OCI-LY3 (cell line): ENCODE measurements around the gene HLA-DQA1.

ENCODE experiments used
- H2AFZ ChIP-seq: fragments of 200-600, 300-600 bp; shearing (Covaris generic); 2 replicates; pipeline ENCODE4 v1.6.0; 2014; ENCODE audit warnings: antibody characterized with exemption, low read depth, low read length
- H3K27ac ChIP-seq: fragments of 200-600, 300-600 bp; sonication (generic); 2 replicates; pipeline ENCODE4 v1.5.1; 2014; ENCODE audit warnings: mild to moderate bottlenecking, low read length, moderate library complexity, mixed read lengths
- H3K27me3 ChIP-seq: fragments of 200-600, 300-600 bp; sonication (generic); 2 replicates; pipeline ENCODE4 v1.6.1; 2014; ENCODE audit warnings: low read depth, low read length, mixed read lengths
- H3K36me3 ChIP-seq: fragments of 200-600, 300-600 bp; sonication (generic); replicated peaks from 2 replicates; pipeline ENCODE3; 2014; ENCODE audit warnings: low read depth, low read length, mixed read lengths
- H3K4me1 ChIP-seq: fragments of 300-600, 200-600 bp; sonication (generic); 2 replicates; pipeline ENCODE4 v1.6.1; 2014; ENCODE audit warnings: low read length, mixed read lengths
- H3K4me2 ChIP-seq: fragments of 200-600, 300-600 bp; sonication (generic); 2 replicates; pipeline ENCODE4 v1.6.1; 2014; ENCODE audit warnings: low read length, mixed read lengths
- H3K4me3 ChIP-seq: fragments of 300-600, 200-600 bp; sonication (generic); 2 replicates; pipeline ENCODE4 v1.5.1; 2014; ENCODE audit warnings: antibody characterized with exemption, mild to moderate bottlenecking, low read length, moderate library complexity
- H3K79me2 ChIP-seq: fragments of 300-600, 200-600 bp; shearing (Covaris generic); 2 replicates; pipeline ENCODE4 v1.6.1; 2014; ENCODE audit warnings: mild to moderate bottlenecking, low read length, mixed read lengths
- H3K9ac ChIP-seq: fragments of 300-600, 200-600 bp; shearing (Covaris generic); 2 replicates; pipeline ENCODE4 v1.6.0; 2014; ENCODE audit warnings: mild to moderate bottlenecking, low read length, moderate library complexity
- H3K9me3 ChIP-seq: fragments of 200-600, 300-600 bp; shearing (Covaris generic); 2 replicates; pipeline ENCODE4 v1.6.1; 2014; ENCODE audit warnings: low read length, mixed read lengths; ENCODE audit not compliant: insufficient read depth
- H4K20me1 ChIP-seq: fragments of 200-600, 300-600 bp; sonication (generic); 2 replicates; pipeline ENCODE4 v1.6.1; 2016; ENCODE audit warnings: low read length, mixed read lengths; ENCODE audit not compliant: insufficient read depth
- EZH2phosphoT487 ChIP-seq: fragments of 200-600 bp; shearing (Covaris generic); IDR thresholded peaks from 2 replicates; pipeline ENCODE4 v1.6.1; 2018; ENCODE audit warnings: antibody characterized with exemption, mixed run types, low read depth
- TF ChIP-seq, protein P1 (sequence below): fragments of 200-600, 300-600 bp; sonication (generic); IDR thresholded peaks from 2 replicates; pipeline ENCODE4 v1.5.1; 2014; ENCODE audit warnings: antibody characterized with exemption, low read length, low read depth

HLA-DQA1 gene

DNA sequence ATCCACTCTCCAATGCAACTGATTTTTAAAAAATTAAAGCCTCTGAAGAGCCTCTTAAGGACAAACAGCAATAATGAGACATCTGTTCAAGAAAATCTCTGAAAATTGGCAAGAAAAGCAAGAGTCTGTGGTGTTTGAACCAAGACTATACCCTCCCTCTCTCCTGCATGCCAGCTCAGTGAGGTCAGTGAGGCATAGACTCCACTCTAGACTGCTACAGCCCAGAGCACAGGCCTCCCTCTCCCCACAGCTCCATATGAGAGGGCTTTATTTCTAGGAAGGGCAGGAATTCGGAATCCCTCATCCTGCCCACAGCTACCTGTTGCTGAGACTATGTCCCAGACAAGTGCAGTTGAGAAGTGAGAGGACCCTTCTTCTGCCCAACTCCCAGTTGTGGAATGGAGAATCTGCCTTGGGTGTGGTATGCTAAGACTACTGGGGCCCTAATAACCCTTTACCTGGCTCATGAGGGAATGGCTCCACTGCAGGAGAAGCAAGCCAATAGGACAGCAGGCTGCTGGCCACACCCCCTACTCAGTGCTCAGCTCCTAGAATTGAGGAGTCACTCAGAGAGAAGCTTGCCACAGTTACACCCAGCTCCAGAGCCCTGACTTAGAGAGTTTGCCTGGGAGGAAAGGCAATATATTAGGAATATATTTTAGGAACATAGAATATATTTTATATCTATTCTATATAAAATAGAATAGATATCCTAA is 22.7 kb upstream of the HLA-DQA1 start:
- Histone ChIP-seq H3K27ac (no peak overlapping the region), H3K4me1 (peaks cover 18% of the 10 kb centered on the region)

GRCh38 chr6:32615885-32616532 is 21.2 kb upstream of the HLA-DQA1 start:
- Histone ChIP-seq H3K27ac (no peak overlapping the region), H3K4me1 (peaks cover 9% of the 10 kb centered on the region; the same call in 1 of the 2 replicates), H3K4me2 (no peak overlapping the region), H3K27me3 (no peaks in the 10 kb centered on the region), H4K20me1 (no peaks in the 10 kb centered on the region), H3K9ac (no peak overlapping the region), H3K36me3 (peaks cover 4% of the 10 kb centered on the region), H2AFZ (no peak overlapping the region), H3K79me2 (no peaks in the 10 kb centered on the region), H3K4me3 (no peak overlapping the region), H3K9me3 (peaks cover 8% of the 10 kb centered on the region; the same call in 1 of the 2 replicates)
- TF ChIP-seq, protein P1, sequence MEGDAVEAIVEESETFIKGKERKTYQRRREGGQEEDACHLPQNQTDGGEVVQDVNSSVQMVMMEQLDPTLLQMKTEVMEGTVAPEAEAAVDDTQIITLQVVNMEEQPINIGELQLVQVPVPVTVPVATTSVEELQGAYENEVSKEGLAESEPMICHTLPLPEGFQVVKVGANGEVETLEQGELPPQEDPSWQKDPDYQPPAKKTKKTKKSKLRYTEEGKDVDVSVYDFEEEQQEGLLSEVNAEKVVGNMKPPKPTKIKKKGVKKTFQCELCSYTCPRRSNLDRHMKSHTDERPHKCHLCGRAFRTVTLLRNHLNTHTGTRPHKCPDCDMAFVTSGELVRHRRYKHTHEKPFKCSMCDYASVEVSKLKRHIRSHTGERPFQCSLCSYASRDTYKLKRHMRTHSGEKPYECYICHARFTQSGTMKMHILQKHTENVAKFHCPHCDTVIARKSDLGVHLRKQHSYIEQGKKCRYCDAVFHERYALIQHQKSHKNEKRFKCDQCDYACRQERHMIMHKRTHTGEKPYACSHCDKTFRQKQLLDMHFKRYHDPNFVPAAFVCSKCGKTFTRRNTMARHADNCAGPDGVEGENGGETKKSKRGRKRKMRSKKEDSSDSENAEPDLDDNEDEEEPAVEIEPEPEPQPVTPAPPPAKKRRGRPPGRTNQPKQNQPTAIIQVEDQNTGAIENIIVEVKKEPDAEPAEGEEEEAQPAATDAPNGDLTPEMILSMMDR, result no peak
- no peak for TF ChIP-seq EZH2phosphoT487

More for the DNA sequence above, 22.7 kb upstream of the HLA-DQA1 start:
- H4K20me1 ChIP-seq, result no peaks in the 10 kb centered on the region
- no peaks in the 10 kb centered on the region for H3K27me3 ChIP-seq
- H3K36me3 ChIP-seq, result peaks cover 4% of the 10 kb centered on the region
- peaks cover 8% of the 10 kb centered on the region; the same call in 1 of the 2 replicates for H3K9me3 ChIP-seq
- H3K4me2 ChIP-seq, result no peak overlapping the region
- no peak overlapping the region for H3K9ac ChIP-seq
- TF ChIP-seq, protein P1, result no peak
- no peak for TF ChIP-seq EZH2phosphoT487
- H3K4me3 ChIP-seq, result no peak overlapping the region
- no peaks in the 10 kb centered on the region for H3K79me2 ChIP-seq
- no peak overlapping the region for H2AFZ ChIP-seq

- Histone ChIP-seq H3K27ac (no peak overlapping the region), H4K20me1 (no peaks in the 10 kb centered on the region), H3K27me3 (no peaks in the 10 kb centered on the region), H2AFZ (no peak overlapping the region), H3K9me3 (peaks cover 8% of the 10 kb centered on the region; the same call in 1 of the 2 replicates), H3K9ac (no peak overlapping the region), H3K4me2 (no peak overlapping the region), H3K79me2 (no peaks in the 10 kb centered on the region), H3K4me1 (peaks cover 16% of the 10 kb centered on the region), H3K36me3 (peaks cover 4% of the 10 kb centered on the region), H3K4me3 (no peak overlapping the region)
- TF ChIP-seq, protein P1, result no peak
- TF ChIP-seq EZH2phosphoT487, result no peak
Measured at GRCh38 chr6:32617751-32618150, 19.5 kb upstream of the HLA-DQA1 start.

DNA sequence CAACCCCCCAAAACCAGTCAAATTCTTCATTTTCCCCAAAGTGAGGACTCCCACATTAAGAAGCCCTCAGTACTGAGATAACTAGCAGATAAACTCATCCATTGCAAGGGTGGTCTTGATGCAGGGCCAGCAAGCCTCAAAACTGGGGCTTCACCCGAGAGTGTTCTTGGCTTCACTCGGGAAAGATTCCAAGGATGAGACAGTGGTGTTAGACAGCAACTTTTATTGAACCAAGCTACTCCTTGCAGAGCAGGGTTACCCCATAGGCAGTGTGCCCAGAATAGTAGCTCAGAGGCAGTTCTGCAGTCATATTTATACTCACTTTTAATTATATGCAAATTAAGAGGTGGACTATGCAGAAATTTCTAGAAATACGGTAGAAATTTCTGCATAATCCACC is 15.8 kb upstream of the HLA-DQA1 start:
- H3K27me3 ChIP-seq, result no peaks in the 10 kb centered on the region
- no peaks in the 10 kb centered on the region for H4K20me1 ChIP-seq
- no peak for TF ChIP-seq EZH2phosphoT487
- TF ChIP-seq, protein P1, result no peak
- no peak overlapping the region for H3K4me2 ChIP-seq
- H3K36me3 ChIP-seq, result peaks cover 4% of the 10 kb centered on the region
- H3K9ac ChIP-seq, result no peak overlapping the region
- no peak overlapping the region for H3K4me3 ChIP-seq
- no peak overlapping the region for H3K27ac ChIP-seq
- peaks cover 8% of the 10 kb centered on the region; the same call in 1 of the 2 replicates for H3K9me3 ChIP-seq
- H3K79me2 ChIP-seq, result no peaks in the 10 kb centered on the region
- H3K4me1 ChIP-seq, result peaks cover 43% of the 10 kb centered on the region
- no peak overlapping the region for H2AFZ ChIP-seq
